Measurements from ENCODE around the gene COLEC12.

DNA sequence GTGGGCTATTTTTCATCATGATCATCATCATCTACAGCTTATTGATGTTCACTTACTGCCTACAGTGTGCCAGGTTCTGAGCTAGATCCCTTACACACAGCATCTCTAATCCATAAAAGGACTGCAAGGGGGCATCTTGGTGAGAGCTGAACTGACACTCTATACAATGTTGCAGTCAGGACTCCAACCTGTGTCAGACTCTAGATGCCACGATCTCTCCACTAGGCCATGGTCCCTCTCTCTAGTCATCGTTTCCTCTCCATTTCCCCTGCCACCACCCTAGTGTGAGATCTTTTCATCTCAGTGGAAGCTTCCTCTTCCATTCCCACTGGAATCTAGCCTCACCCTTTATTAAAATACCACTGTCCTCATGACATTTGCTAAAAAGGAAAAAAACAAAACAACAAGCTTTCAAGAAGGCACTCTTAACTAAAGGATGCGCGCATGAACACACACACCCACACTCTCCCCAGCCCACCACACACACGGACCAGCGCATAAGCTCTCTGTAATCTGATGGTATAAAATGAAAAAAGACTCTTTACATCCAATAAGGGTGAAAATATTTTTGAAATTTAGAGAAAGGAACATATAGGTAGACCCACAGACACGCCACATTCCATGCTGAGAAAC is 139.3 kb downstream of the COLEC12 start:
- TF ChIP-seq EZH2 (IDR thresholded peaks at IDR 0.05) (no peak), POLR2AphosphoS5 (IDR thresholded peaks at IDR 0.05; ENCODE audit: borderline replicate concordance, low read depth, low read length) (no peak)
